RWPE2 (cell line): ENCODE data around the gene NACC2.

Source experiments
- ATAC-seq: fragments of 200-7000 bp; cut with Tn5 transposase; 3 replicates; pipeline ENCODE4 v1.9.1; 2021; ENCODE audit warnings: low read depth
- DNase-seq: peaks from one replicate; pipeline ENCODE4 v3.0.0-alpha.2; 2020; ENCODE audit warnings: low spot score
- H3K27ac ChIP-seq: fragments of 450-650 bp; 2 replicates; pipeline ENCODE4 v1.5.1; 2017; ENCODE audit warnings: mild to moderate bottlenecking; ENCODE audit not compliant: poor library complexity, severe bottlenecking
- H3K27me3 ChIP-seq: fragments of 250-450 bp; sonication (Bioruptor Pico); 2 replicates; pipeline ENCODE4 v1.5.1; 2021; ENCODE audit warnings: mild to moderate bottlenecking, moderate library complexity; ENCODE audit not compliant: insufficient read depth, poor library complexity, severe bottlenecking
- H3K36me3 ChIP-seq: fragments of 250-450 bp; sonication (Bioruptor Pico); 2 replicates; pipeline ENCODE4 v1.5.1; 2020; ENCODE audit warnings: low read depth, mild to moderate bottlenecking, moderate library complexity
- H3K4me1 ChIP-seq: fragments of 250-450 bp; sonication (Bioruptor Pico); 2 replicates; pipeline ENCODE4 v1.5.1; 2021; ENCODE audit warnings: mild to moderate bottlenecking, moderate library complexity; ENCODE audit not compliant: insufficient read depth, poor library complexity, severe bottlenecking
- H3K4me3 ChIP-seq: fragments of 250-450 bp; sonication (Bioruptor Pico); 2 replicates; pipeline ENCODE4 v1.5.1; 2021; ENCODE audit warnings: mild to moderate bottlenecking, moderate library complexity; ENCODE audit not compliant: severe bottlenecking
- H3K9me3 ChIP-seq: fragments of 250-450 bp; sonication (Bioruptor Pico); 2 replicates; pipeline ENCODE4 v1.5.1; 2021; ENCODE audit warnings: mild to moderate bottlenecking, moderate library complexity; ENCODE audit not compliant: severe bottlenecking
- TF ChIP-seq, protein P1 (sequence below): fragments of 450-650 bp; IDR thresholded peaks from one replicate; pipeline ENCODE4 v1.5.1; 2017; ENCODE audit warnings: mild to moderate bottlenecking, moderate library complexity; ENCODE audit not compliant: poor library complexity, severe bottlenecking

NACC2 gene

GRCh38 chr9:135976531-135976930 is 118.6 kb downstream of the NACC2 start:
- Histone ChIP-seq H3K4me3 (no peak overlapping the region), H3K27ac (no peak overlapping the region), H3K9me3 (no peaks in the 10 kb centered on the region), H3K4me1 (no peaks in the 10 kb centered on the region), H3K36me3 (no peaks in the 10 kb centered on the region), H3K27me3 (peaks cover 5% of the 10 kb centered on the region)
- DNase-seq (no peak), ATAC-seq (no peak)
- TF ChIP-seq, protein P1, sequence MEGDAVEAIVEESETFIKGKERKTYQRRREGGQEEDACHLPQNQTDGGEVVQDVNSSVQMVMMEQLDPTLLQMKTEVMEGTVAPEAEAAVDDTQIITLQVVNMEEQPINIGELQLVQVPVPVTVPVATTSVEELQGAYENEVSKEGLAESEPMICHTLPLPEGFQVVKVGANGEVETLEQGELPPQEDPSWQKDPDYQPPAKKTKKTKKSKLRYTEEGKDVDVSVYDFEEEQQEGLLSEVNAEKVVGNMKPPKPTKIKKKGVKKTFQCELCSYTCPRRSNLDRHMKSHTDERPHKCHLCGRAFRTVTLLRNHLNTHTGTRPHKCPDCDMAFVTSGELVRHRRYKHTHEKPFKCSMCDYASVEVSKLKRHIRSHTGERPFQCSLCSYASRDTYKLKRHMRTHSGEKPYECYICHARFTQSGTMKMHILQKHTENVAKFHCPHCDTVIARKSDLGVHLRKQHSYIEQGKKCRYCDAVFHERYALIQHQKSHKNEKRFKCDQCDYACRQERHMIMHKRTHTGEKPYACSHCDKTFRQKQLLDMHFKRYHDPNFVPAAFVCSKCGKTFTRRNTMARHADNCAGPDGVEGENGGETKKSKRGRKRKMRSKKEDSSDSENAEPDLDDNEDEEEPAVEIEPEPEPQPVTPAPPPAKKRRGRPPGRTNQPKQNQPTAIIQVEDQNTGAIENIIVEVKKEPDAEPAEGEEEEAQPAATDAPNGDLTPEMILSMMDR, result no peak

DNA sequence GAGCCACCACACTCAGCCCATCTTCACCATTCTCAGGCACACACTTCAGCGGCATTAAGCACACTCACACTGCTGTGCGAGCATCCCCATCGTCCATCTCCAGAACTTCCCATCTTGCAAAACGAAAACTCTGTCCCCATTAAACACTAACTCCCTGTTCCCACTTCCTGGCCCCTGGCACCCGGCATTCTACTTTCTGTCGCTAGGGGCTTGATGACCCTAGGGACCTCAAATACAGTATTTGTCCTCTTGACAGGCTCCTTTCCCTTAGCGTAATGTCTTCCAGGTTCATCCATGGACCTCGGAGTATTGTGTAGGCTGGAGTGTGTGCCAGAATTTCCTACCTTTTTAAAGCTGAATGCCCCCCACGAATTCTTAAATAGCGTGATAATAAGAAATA is 119.3 kb downstream of the NACC2 start:
- TF ChIP-seq, protein P1, result no peak
- Histone ChIP-seq H3K4me3 (no peak overlapping the region), H3K27me3 (peaks cover 5% of the 10 kb centered on the region), H3K9me3 (no peaks in the 10 kb centered on the region), H3K4me1 (no peaks in the 10 kb centered on the region), H3K36me3 (no peaks in the 10 kb centered on the region), H3K27ac (no peak overlapping the region)
- DNase-seq (no peak), ATAC-seq (no peak)

- peaks cover 5% of the 10 kb centered on the region for H3K27me3 ChIP-seq
- no peak overlapping the region for H3K4me3 ChIP-seq
- ATAC-seq (no peak), DNase-seq (no peak)
- TF ChIP-seq, protein P1, result no peak
- no peaks in the 10 kb centered on the region for H3K4me1 ChIP-seq
- no peaks in the 10 kb centered on the region for H3K36me3 ChIP-seq
- no peaks in the 10 kb centered on the region for H3K9me3 ChIP-seq
- no peak overlapping the region for H3K27ac ChIP-seq
Measured at GRCh38 chr9:135974220-135974573, 120.9 kb downstream of the NACC2 start.

DNA sequence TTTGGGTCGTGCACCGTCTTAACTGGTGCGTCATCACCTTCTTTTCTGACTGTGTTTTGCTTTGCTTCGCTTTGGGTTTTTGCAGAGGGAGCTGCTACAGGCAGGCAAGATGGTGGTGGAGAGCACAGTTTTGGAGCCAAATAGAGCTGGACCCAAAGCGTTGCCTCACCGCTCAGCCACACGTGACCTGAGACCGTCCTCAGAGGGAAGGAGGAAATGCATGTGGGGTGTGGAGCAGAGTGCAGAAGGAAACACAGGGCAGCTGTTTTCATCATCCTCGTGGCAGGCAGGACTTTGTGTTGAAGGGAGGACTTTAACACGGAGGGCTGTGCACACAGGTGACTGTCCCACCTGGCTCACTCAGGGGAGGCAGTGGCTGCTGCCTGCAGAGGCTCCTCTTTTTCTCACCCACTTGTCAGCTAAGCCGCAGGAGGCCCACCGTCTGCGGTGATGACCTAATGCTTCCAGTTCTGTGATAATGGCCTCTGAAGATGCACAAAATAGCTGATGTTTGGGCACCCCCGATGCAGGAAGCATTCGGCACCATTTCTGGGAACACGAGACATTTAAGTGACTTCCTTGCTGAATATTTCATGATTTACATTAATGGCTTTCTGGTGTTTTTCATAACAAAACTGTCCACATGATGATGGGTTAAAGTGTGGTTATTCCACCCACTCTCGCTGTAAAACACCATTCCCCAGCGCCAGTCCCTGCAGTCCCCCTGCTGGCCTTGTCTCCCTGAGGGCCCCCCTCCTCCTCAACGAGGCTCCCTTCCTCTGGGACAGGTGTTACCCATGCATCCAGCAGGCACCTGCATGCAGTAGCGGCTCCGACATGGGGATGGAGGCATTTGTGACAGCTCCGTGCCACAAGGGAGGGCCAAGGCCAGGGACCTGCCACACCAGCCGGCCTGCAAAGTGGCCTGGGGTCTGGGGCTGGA is 121.5 kb downstream of the NACC2 start:
- Histone ChIP-seq H3K27me3 (peaks cover under 1% of the 10 kb centered on the region), H3K27ac (no peak overlapping the region), H3K4me3 (no peak overlapping the region), H3K36me3 (no peaks in the 10 kb centered on the region), H3K4me1 (no peaks in the 10 kb centered on the region), H3K9me3 (no peaks in the 10 kb centered on the region)
- TF ChIP-seq, protein P1, result no peak
- DNase-seq, result no peak
- ATAC-seq, result no peak

DNA sequence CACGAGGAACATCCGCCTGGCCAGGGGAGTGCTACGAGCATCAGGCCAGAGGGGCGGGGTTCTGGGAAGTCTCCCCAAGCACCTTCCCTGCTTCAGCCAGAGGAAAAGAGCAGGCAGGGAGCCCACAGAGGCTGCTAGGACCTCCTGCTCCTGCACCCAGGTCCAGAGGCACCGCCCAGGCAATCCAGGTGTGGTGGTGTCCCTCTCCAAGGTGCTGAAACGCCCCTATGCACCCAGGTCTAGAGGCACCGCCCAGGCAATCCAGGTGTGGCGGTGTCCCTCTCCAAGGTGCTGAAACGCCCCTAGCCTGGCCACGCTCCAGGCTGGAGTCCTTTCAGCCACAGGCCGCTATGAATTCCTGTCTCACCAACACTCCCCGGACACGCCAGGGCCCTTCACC is 123.2 kb downstream of the NACC2 start:
- TF ChIP-seq, protein P1, result no peak
- no peaks in the 10 kb centered on the region for H3K27me3 ChIP-seq
- ATAC-seq (peak; percentile 83), DNase-seq (no peak)
- no peak overlapping the region for H3K4me3 ChIP-seq
- H3K36me3 ChIP-seq, result no peaks in the 10 kb centered on the region
- H3K9me3 ChIP-seq, result no peaks in the 10 kb centered on the region
- no peak overlapping the region for H3K27ac ChIP-seq
- H3K4me1 ChIP-seq, result no peaks in the 10 kb centered on the region
